ACHN (cell line): Measurements from ENCODE around the gene MOCS2.
"Not testable (repeated sequence)": the region's sequence is repeated elsewhere in the genome, so short reads cannot be mapped to it uniquely, and the experiment has no call there.

Experiments
- DNase-seq: peaks from one replicate; pipeline ENCODE4 v3.0.0-alpha.2; 2015
- in situ Hi-C: cut with HindIII; loops from 2 replicates; pipeline ENCODE4 v1.10.0; 2017; ENCODE audit warnings: low sequenced_read_pairs, low pct_ligation_motif_present, low pct_unique_long_range_greater_than_20kb

Gene MOCS2, protein sequence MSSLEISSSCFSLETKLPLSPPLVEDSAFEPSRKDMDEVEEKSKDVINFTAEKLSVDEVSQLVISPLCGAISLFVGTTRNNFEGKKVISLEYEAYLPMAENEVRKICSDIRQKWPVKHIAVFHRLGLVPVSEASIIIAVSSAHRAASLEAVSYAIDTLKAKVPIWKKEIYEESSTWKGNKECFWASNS

GRCh38 chr5:53109443-53110127, at the start of gene MOCS2:
MOCS2 (minus strand) TSS chr5:53109757; CDS start chr5:53107174, 2,583 bp downstream.
- peak; percentile 88 for DNase-seq
- in situ Hi-C loops = no loop called here

DNA sequence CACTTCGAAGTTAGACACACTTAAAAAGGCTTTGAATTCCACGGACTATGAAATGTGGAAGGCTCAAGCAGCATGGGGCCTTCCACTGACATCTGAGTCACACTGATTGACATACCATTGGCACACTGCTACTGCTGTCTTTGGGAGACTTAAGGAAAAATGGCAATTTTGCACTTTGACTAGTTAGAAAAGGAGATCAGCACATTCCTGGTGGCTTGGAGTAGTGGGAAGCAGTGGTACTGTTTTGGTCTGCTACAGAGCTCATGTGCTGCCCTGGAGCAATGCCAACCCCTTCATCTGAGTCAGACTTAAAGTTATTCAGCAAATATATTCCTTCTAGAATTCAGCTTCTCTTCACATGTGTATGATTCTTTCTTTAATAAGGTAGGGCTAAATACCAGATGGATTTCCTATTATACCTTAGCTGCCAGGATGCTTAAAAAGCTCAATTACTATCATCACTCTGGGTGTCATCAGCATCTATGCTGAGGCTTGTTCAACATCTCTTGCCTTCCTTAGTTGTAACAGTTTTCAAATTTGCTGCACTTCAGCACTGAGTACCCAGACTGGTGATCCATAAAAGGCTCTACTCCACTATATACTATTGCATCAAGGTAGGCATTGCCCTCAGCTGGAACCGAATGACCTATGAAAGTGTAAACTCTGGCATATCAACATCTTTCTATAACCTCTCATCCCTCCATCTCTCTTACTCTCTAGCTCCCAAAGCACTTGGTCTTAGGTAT, 42.3 kb upstream of the MOCS2 start:
- DNase-seq = peak; percentile 1
- in situ Hi-C loops = no loop called here

- in situ Hi-C loops = no loop called here
Observed at GRCh38 chr5:53133020-53133419, 23.5 kb upstream of the MOCS2 start.

GRCh38 chr5:53130266-53130665, 20.7 kb upstream of the MOCS2 start:
- in situ Hi-C loops = no loop called here
- DNase-seq = no peak

More at GRCh38 chr5:53133020-53133419, 23.5 kb upstream of the MOCS2 start:
- DNase-seq = no peak

- in situ Hi-C loops = no loop called here
Observed at GRCh38 chr5:53128481-53128880, 18.9 kb upstream of the MOCS2 start.

GRCh38 chr5:53127107-53127506, 17.6 kb upstream of the MOCS2 start:
- in situ Hi-C loops = no loop called here
- no peak for DNase-seq

More at GRCh38 chr5:53128481-53128880, 18.9 kb upstream of the MOCS2 start:
- DNase-seq = no peak

DNA sequence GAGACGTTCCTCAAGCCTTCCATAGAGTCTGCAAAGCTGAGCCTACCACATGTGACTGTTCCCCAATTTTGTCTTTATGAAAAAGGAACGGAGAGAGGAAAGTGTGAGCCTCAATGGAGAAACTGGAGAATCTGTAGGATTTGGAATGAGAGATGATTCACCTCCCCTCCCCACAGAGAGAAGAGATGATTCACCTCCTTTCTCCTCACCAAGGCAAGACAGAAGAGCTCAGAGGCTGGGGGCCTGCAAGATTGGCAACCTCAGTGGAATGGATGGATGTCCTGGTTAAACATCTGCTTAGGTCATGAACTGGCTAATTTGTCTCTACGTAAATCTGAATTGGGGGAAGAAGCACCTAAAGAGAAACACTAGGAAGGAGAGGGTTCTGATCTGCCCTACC, 17.0 kb upstream of the MOCS2 start:
- in situ Hi-C loops = no loop called here
- no peak for DNase-seq

- in situ Hi-C loops = no loop called here
- DNase-seq = peak; percentile 6
Observed at GRCh38 chr5:53123702-53124101, 14.1 kb upstream of the MOCS2 start.

GRCh38 chr5:53120165-53120564, 10.6 kb upstream of the MOCS2 start:
- in situ Hi-C loops = no loop called here

GRCh38 chr5:53118879-53119278, 9.3 kb upstream of the MOCS2 start:
- no peak for DNase-seq
- in situ Hi-C loops = no loop called here

More at GRCh38 chr5:53120165-53120564, 10.6 kb upstream of the MOCS2 start:
- DNase-seq = no peak

DNA sequence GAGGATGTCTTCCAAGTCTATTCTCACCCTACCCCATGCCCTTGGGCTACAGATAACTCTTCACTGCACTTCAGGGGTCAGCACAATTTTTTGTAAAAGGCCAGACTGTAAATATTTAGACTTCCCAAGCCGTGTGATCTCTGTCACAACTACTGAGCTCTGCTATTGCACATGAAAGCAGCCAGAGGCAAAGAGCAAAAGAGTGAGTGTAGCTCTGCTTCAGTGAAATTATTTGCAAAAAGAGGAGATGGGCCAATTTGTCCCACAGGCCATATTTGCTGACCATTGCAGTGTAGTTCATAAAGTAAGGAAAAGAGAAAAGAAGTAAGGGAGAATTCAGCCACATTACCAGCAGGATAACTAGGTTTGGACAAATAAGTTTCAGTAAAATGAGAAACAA, 7.0 kb upstream of the MOCS2 start:
- in situ Hi-C loops = no loop called here
- no peak for DNase-seq

- peak; percentile 25 for DNase-seq
Observed at GRCh38 chr5:53114988-53115387, 5.4 kb upstream of the MOCS2 start.

GRCh38 chr5:53113947-53114346, 4.4 kb upstream of the MOCS2 start:
- in situ Hi-C loops = no loop called here

More at GRCh38 chr5:53114988-53115387, 5.4 kb upstream of the MOCS2 start:
- in situ Hi-C loops = no loop called here

DNA sequence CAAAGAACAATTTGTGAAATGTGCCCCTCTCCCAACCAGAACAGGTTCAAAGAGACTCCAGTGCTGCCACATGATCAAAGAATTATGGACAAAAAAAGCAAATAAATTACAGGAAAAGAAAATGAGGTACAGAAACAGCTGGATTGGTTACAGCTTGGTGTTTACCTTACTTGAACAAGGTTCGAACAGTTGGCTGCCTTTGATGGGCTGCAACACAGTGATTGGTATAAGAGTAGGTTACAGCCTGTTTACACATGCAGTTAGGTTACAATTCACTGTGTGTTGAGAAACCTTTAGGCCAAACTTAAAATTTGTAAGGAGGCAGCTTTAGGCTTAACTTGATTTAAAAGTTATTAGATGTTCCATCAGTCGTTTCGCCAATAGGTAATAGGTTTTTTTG, 3.4 kb upstream of the MOCS2 start:
- DNase-seq = no peak
- in situ Hi-C loops = no loop called here

More at GRCh38 chr5:53113947-53114346, 4.4 kb upstream of the MOCS2 start:
- DNase-seq = no peak

DNA sequence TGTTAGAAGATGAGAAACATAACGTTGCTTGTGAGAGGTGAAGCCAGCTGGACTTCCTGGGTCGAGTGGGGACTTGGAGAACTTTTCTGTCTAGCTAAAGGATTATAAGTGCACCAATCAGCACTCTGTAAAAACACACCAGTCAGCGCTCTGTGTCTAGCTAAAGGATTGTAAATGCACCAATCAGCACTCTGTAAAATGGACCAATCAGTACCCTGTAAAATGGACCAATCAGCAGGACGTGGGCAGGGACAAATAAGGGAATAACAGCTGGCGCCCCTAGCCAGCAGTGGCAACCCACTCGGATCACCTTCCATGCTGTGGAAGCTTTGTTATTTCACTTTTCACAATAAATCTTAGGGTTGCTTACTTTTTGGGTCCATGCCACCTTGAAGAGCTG, 2.8 kb upstream of the MOCS2 start:
- in situ Hi-C loops, DNase-seq: not testable (repeated sequence)

DNA sequence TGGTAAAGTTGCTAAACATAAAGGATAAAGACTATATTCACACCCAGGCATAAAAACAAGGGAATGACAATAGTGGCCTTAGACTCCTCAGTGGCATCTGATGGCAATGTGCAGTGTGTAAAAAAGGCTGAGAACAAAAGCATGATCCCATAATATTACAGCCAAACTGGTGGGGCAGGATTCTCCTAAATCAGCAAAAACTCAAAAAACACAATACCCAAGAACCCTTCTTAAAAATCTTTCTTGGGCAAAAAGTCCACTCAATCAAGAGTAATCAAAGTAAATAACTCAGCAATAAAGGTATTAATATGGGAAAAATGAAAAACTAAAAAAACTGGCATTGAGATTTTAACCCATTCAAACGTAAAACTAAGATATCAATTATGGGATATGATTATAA, 1.6 kb upstream of the MOCS2 start:
- in situ Hi-C loops = no loop called here
- no peak for DNase-seq

DNA sequence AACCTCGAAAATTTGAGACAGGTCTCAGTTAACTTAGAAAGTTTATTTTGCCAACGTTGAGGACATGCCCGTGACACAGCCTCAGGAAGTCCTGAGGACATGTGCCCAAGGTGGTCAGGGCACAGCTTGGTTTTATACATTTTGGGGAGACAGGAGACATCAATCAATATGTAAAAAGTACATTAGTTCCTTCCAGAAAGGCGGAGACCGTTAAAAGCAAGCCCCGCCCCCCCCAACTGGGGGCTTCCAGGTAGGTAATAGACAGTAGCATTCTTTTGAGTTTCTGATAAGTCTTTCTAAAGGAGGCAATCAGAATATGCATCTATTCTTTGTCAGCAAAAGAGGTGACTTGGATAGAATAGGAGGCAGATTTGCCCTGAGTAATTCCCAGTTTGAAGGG, 599 bp upstream of the MOCS2 start:
- DNase-seq = no peak
- in situ Hi-C loops = no loop called here

GRCh38 chr5:53109056-53109442, 508 bp downstream of the MOCS2 start:
- DNase-seq = peak; percentile 19
- in situ Hi-C loops = no loop called here

GRCh38 chr5:53105611-53106300, 3.8 kb downstream of the MOCS2 start:
- in situ Hi-C loops = no loop called here
- DNase-seq = no peak
